Measurements from ENCODE around the gene OAT. TPM values are rescaled to one million over a fixed set of nuclear protein-coding genes. Genes with fewer than 3 reads are reported as not detected.

OAT gene
- total and polyA plus RNA-seq, 10 of the 15 experiments (the other 5 are each of a cell fraction or from before 2014, with no cell fraction given): 1.2 to 9.8 (median 1.6) TPM

DNA sequence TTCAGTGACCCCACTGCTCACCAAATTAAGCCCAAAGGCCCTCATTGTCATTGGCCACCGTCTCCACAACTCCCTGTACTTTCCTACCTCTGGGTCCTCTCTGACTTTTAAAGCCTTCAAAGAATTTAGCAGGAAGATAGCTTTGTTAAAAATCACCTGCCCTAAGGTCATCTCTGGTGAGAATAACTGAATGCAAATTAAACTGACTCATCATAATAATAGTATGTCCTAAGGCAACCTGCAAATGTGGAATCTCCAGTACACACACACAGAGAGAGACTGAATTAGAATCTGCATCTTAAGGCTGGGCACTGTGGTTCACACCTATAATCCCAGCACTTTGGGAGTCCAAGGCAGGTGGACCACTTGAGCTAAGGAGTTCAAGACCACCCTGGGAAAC, 24.1 kb downstream of the OAT start (continued):
- TF ChIP-seq CBFB (IDR thresholded peaks at IDR 0.05; ENCODE audit: low read depth) (no peak), NBN (IDR thresholded peaks at IDR 0.05) (no peak), CEBPB (IDR thresholded peaks at IDR 0.05; ENCODE audit: borderline replicate concordance in 1 of 2, low read depth in 2 of 2, low read length in 2 of 2) (no peak), ZNF384 (IDR thresholded peaks at IDR 0.05; ENCODE audit: borderline replicate concordance, low read depth, low read length) (no peak), CREB1 (IDR thresholded peaks at IDR 0.05; ENCODE audit: low read depth) (no peak), CHD2 (IDR thresholded peaks at IDR 0.05; ENCODE audit: borderline replicate concordance, low read depth, low read length) (no peak)

- CTCF ChIA-PET: interaction anchor here (1.1 to 6.9 kb wide), 4 partner anchors 9 to 396 kb away, joined by 3 to 133 read pairs (median 5); no protein-coding TSS in a partner anchor
- no peaks in the 10 kb centered on the region for H4K20me1 ChIP-seq (ENCODE audit: control insufficient read depth, insufficient read depth)
- WGBS (ENCODE audit: insufficient coverage, insufficient replicate concordance, low lambda C conversion rate, missing lambda C conversion rate): 89% methylated on average over 11 of the region's 11 CpGs
Measured at GRCh38 chr10:124392626-124393342, 25.9 kb downstream of the OAT start.

More at GRCh38 chr10:124392626-124393342, 25.9 kb downstream of the OAT start:
- in situ Hi-C loops (cut with MboI): no loop called here
- no peaks in the 10 kb centered on the region for H3K4me1 ChIP-seq (ENCODE audit: control insufficient read depth, insufficient read depth, low read length)
- no peak overlapping the region for H3K27ac ChIP-seq (ENCODE audit: control insufficient read depth, insufficient read depth)
- ATAC-seq: no peak
- no peaks in the 10 kb centered on the region for H3K79me2 ChIP-seq (ENCODE audit: control insufficient read depth, insufficient read depth, low read length)
- intact Hi-C loops (cut with micrococcal nuclease; ENCODE audit: unreplicated experiment): no loop called here
- H3K4me2 ChIP-seq (ENCODE audit: control insufficient read depth, insufficient read depth): no peak overlapping the region
- RAD21 ChIA-PET (ENCODE audit: unreplicated experiment): interaction anchor here (6.0 kb wide), 1 partner anchor 397 kb away, joined by 90 read pairs; no protein-coding TSS in a partner anchor
- TF ChIP-seq, protein P1, sequence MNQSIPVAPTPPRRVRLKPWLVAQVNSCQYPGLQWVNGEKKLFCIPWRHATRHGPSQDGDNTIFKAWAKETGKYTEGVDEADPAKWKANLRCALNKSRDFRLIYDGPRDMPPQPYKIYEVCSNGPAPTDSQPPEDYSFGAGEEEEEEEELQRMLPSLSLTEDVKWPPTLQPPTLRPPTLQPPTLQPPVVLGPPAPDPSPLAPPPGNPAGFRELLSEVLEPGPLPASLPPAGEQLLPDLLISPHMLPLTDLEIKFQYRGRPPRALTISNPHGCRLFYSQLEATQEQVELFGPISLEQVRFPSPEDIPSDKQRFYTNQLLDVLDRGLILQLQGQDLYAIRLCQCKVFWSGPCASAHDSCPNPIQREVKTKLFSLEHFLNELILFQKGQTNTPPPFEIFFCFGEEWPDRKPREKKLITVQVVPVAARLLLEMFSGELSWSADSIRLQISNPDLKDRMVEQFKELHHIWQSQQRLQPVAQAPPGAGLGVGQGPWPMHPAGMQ (IDR thresholded peaks at IDR 0.05; ENCODE audit: borderline replicate concordance): no peak
- no peak for TF ChIP-seq BACH1 (IDR thresholded peaks at IDR 0.05; ENCODE audit: borderline replicate concordance)
- H3K27me3 ChIP-seq (replicated peaks in 1 of 2; ENCODE audit: control insufficient read depth in 2 of 2, insufficient read depth in 2 of 2, low read length in 1 of 2): peaks cover 0 to 1% of the 10 kb centered on the region in 2 experiments; a peak in 2 of 4 replicates
- POLR2A ChIA-PET: interaction anchor here (0.5 to 1.3 kb wide), 3 partner anchors 326 to 1514 kb away, joined by 3 to 4 read pairs (median 3); no protein-coding TSS in a partner anchor
- no peaks in the 10 kb centered on the region; the same call in 2 of the 3 replicates for H3K9me3 ChIP-seq (replicated peaks; ENCODE audit: control insufficient read depth, insufficient read depth, low read length)
- SMC1A ChIA-PET (ENCODE audit: uncharacterized antibody, unreplicated experiment): interaction anchor here (6.3 kb wide), 1 partner anchor 397 kb away, joined by 57 read pairs; no protein-coding TSS in a partner anchor
- no peak overlapping the region for H3K4me3 ChIP-seq
- H3K36me3 ChIP-seq (ENCODE audit: control insufficient read depth in 2 of 2, insufficient read depth in 2 of 2, low read length in 1 of 2): no peaks in the 10 kb centered on the region
- H2AFZ ChIP-seq (ENCODE audit: control insufficient read depth, low read depth, low read length): no peak overlapping the region
- H3K9ac ChIP-seq (ENCODE audit: control insufficient read depth, insufficient read depth, low read length): no peak overlapping the region
- DNase-seq (ENCODE audit: low read depth, low spot score): no peak
- no peak for FAIRE-seq
- BruUV-seq (replicated peaks): no TSS peak

Data from GM12878 (cell line).